ENCODE results near the gene CYP2A13. TPM values are rescaled to one million over a fixed set of nuclear protein-coding genes. Genes with fewer than 3 reads are reported as not detected.
"Not testable (repeated sequence)": the region's sequence is repeated elsewhere in the genome, so short reads cannot be mapped to it uniquely, and the experiment has no call there.

The CYP2A13 gene
- total RNA-seq, 1 experiment from 2014 or later: not detected

- not testable (repeated sequence) for DNase-seq (ENCODE audit: low spot score)
Observed at GRCh38 chr19:41120929-41121911, 33.0 kb downstream of the CYP2A13 start.

GRCh38 chr19:41122846-41123245 is 34.6 kb downstream of the CYP2A13 start:
- not testable (repeated sequence) for DNase-seq (ENCODE audit: low spot score)

- DNase-seq (ENCODE audit: low spot score): no peak
Observed at GRCh38 chr19:41123716-41124294, 35.6 kb downstream of the CYP2A13 start.

- peak; percentile 69 for DNase-seq (ENCODE audit: low spot score)
Observed at GRCh38 chr19:41126765-41127203, 38.5 kb downstream of the CYP2A13 start.

GRCh38 chr19:41127362-41127761 is 39.1 kb downstream of the CYP2A13 start:
- not testable (repeated sequence) for DNase-seq (ENCODE audit: low spot score)

- peak; percentile 84 for DNase-seq (ENCODE audit: low spot score)
Observed at GRCh38 chr19:41127801-41128300, 39.6 kb downstream of the CYP2A13 start.

- DNase-seq (ENCODE audit: low spot score): no peak
Observed at GRCh38 chr19:41128692-41129091, 40.4 kb downstream of the CYP2A13 start.

GRCh38 chr19:41131186-41131585 is 42.9 kb downstream of the CYP2A13 start:
- no peak for DNase-seq (ENCODE audit: low spot score)

GRCh38 chr19:41133260-41133659 is 45.0 kb downstream of the CYP2A13 start:
- no peak for DNase-seq (ENCODE audit: low spot score)

GRCh38 chr19:41134616-41135015 is 46.4 kb downstream of the CYP2A13 start:
- DNase-seq (ENCODE audit: low spot score): no peak

- DNase-seq (ENCODE audit: low spot score): peak; percentile 44
Observed at GRCh38 chr19:41135390-41136384, 47.4 kb downstream of the CYP2A13 start.

- no peak for DNase-seq (ENCODE audit: low spot score)
Observed at GRCh38 chr19:41136636-41137455, 48.6 kb downstream of the CYP2A13 start.

GRCh38 chr19:41144403-41144802 is 56.2 kb downstream of the CYP2A13 start:
- peak; percentile 97 for DNase-seq (ENCODE audit: low spot score)

Other genes starting within 250 kb of the CYP2A13 start
- not detected in 2 replicates for gene CYP2A6, start 238.0 kb upstream of the CYP2A13 start, total RNA-seq (2014; rRNA removed; shearing (Covaris generic))
- gene CYP2A7, start 206.2 kb upstream of the CYP2A13 start, total RNA-seq (2014; rRNA removed; shearing (Covaris generic)): not detected in 2 replicates
- 2.1 and 2.5 TPM in 2 replicates for gene CYP2B6, start 97.2 kb upstream of the CYP2A13 start, total RNA-seq (2014; rRNA removed; shearing (Covaris generic))
- gene CYP2F1, start 26.0 kb downstream of the CYP2A13 start, total RNA-seq (2014; rRNA removed; shearing (Covaris generic)): not detected in 2 replicates
- 18.2 and 31.4 TPM in 2 replicates for gene CYP2S1, start 104.8 kb downstream of the CYP2A13 start, total RNA-seq (2014; rRNA removed; shearing (Covaris generic))
- 1.5 and 1.7 TPM in 2 replicates for gene AXL, start 130.8 kb downstream of the CYP2A13 start, total RNA-seq (2014; rRNA removed; shearing (Covaris generic))
- gene HNRNPUL1, start 175.9 kb downstream of the CYP2A13 start, total RNA-seq (2014; rRNA removed; shearing (Covaris generic)): 294 and 300 TPM in 2 replicates
- 34.5 and 39.5 TPM in 2 replicates for gene CCDC97, start 221.7 kb downstream of the CYP2A13 start, total RNA-seq (2014; rRNA removed; shearing (Covaris generic))

Measured in HT-29 (cell line).